ENCODE data around the gene ADGRV1. TPM values are rescaled to one million over a fixed set of nuclear protein-coding genes. Genes with fewer than 3 reads are reported as not detected.

The ADGRV1 gene
- polyA plus RNA-seq, 1 of the 3 experiments (the other 2 are of a cell fraction): 0.23 TPM

DNA sequence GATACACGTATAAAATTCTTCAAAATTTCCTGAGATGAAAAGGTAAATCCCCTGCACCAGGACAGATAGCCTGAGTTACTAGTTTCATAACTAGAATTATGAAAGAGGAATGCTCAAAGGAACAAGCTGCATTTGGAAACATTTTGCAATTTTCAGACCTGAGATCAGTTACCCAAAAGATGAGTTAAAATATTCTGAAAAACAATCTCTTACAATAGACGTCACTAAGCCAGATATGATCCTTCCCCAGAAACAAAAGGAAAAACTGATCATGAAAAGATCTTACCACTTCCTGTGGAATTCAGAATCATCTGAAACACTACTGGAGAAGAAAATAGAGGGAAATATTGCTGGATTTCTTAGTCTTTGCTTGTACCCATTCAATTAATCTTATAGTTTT, 619.9 kb downstream of the ADGRV1 start:
- H2AFZ ChIP-seq (ENCODE audit: low read depth): peak overlapping the region; percentile 69; the same call in 1 of the 2 replicates
- H3K9me3 ChIP-seq: no peaks in the 10 kb centered on the region
- H3K4me2 ChIP-seq: no peak overlapping the region
- H3K9me2 ChIP-seq: no peaks in the 10 kb centered on the region
- no peaks in the 10 kb centered on the region for H3K27me3 ChIP-seq (ENCODE audit: insufficient read depth)
- H3K27ac ChIP-seq (ENCODE audit: low read depth in 2 of 2, low read length in 1 of 2): peak overlapping the region in 1 of 2 experiments; percentile 47; a peak in 2 of 4 replicates
- H3F3A ChIP-seq (replicated peaks; ENCODE audit: insufficient read depth): peaks cover 6% of the 10 kb centered on the region
- DNase-seq: no peak
- no peaks in the 10 kb centered on the region for H3K79me2 ChIP-seq (ENCODE audit: insufficient read depth)
- no peak overlapping the region for H3K4me3 ChIP-seq (ENCODE audit: low read depth in 2 of 2, low read length in 1 of 2)
- no peak overlapping the region for H3K9ac ChIP-seq
- TF ChIP-seq, protein P1, sequence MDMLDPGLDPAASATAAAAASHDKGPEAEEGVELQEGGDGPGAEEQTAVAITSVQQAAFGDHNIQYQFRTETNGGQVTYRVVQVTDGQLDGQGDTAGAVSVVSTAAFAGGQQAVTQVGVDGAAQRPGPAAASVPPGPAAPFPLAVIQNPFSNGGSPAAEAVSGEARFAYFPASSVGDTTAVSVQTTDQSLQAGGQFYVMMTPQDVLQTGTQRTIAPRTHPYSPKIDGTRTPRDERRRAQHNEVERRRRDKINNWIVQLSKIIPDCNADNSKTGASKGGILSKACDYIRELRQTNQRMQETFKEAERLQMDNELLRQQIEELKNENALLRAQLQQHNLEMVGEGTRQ (IDR thresholded peaks at IDR 0.05; ENCODE audit: borderline replicate concordance, low read depth, low read length): no peak
- no peak for TF ChIP-seq GATA2 (CRISPR knock-in tag; IDR thresholded peaks at IDR 0.05)
- no peak for TF ChIP-seq SIN3A (IDR thresholded peaks at IDR 0.05; ENCODE audit: borderline replicate concordance, low read depth, low read length)
- TF ChIP-seq FOSL2 (IDR thresholded peaks at IDR 0.05; ENCODE audit: borderline replicate concordance, low read depth): no peak
- CTCF ChIA-PET: no interaction called here
- POLR2A ChIA-PET: no interaction called here
- no peaks in the 10 kb centered on the region for H3K36me3 ChIP-seq (replicated peaks in 1 of 2; ENCODE audit: control insufficient read depth in 1 of 2, insufficient read depth in 2 of 2, low read length in 1 of 2)
- H4K20me1 ChIP-seq (ENCODE audit: insufficient read depth): no peaks in the 10 kb centered on the region
- H3K4me1 ChIP-seq (ENCODE audit: control insufficient read depth in 1 of 2, insufficient read depth in 2 of 2, low read depth in 1 of 2, low read length in 1 of 2): peaks cover 0 to 14% of the 10 kb centered on the region in 2 experiments; a peak in 3 of 4 replicates
- 74% methylated on average over 2 of the region's 2 CpGs for WGBS (ENCODE audit: low lambda C conversion rate)

DNA sequence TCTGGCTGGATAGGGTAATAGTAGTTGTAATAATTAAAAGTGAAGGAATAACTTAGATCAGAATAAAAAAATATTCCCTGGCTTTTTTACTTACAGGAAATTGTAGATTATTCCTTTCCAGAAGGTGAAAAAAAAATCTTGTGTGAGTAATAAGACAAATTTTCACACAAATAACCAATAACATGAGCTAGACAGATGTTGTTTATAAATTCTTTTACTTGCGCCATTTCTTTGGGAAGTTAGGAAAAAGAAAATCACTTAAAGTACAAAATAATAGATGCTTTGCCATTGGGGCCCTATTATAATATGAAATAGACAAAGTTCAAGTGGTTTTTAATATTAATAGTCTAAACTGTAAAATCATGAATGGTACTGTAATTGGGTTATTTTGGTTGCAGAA, 620.4 kb downstream of the ADGRV1 start:
- Histone ChIP-seq H3K4me3 (ENCODE audit: low read depth in 2 of 2, low read length in 1 of 2) (no peak overlapping the region), H3K4me1 (ENCODE audit: control insufficient read depth in 1 of 2, insufficient read depth in 2 of 2, low read depth in 1 of 2, low read length in 1 of 2) (peaks cover 0 to 14% of the 10 kb centered on the region in 2 experiments; a peak in 3 of 4 replicates), H3K4me2 (no peak overlapping the region), H3K27me3 (ENCODE audit: insufficient read depth) (no peaks in the 10 kb centered on the region), H3K36me3 (replicated peaks in 1 of 2; ENCODE audit: control insufficient read depth in 1 of 2, insufficient read depth in 2 of 2, low read length in 1 of 2) (no peaks in the 10 kb centered on the region), H3K9me3 (no peaks in the 10 kb centered on the region), H3F3A (replicated peaks; ENCODE audit: insufficient read depth) (peaks cover 6% of the 10 kb centered on the region), H4K20me1 (ENCODE audit: insufficient read depth) (no peaks in the 10 kb centered on the region), H3K9ac (no peak overlapping the region), H3K79me2 (ENCODE audit: insufficient read depth) (no peaks in the 10 kb centered on the region), H2AFZ (ENCODE audit: low read depth) (no peak overlapping the region), H3K9me2 (no peaks in the 10 kb centered on the region), H3K27ac (ENCODE audit: low read depth in 2 of 2, low read length in 1 of 2) (peak overlapping the region in 1 of 2 experiments; percentile 47; a peak in 2 of 4 replicates)
- ChIA-PET CTCF (no interaction called here), POLR2A (no interaction called here)
- 97% methylated on average over 1 of the region's 1 CpG for WGBS (ENCODE audit: low lambda C conversion rate)
- TF ChIP-seq NRF1 (IDR thresholded peaks at IDR 0.05; ENCODE audit: low read depth, low read length) (no peak), FOSL2 (IDR thresholded peaks at IDR 0.05; ENCODE audit: borderline replicate concordance, low read depth) (no peak), POLR2AphosphoS5 (IDR thresholded peaks at IDR 0.05; ENCODE audit: low read depth, low read length) (no peak), RFX5 (IDR thresholded peaks at IDR 0.05; ENCODE audit: low read length) (no peak), MXI1 (IDR thresholded peaks at IDR 0.05; ENCODE audit: low read depth, low read length) (no peak), MEF2A (IDR thresholded peaks at IDR 0.05; ENCODE audit: borderline replicate concordance, low read depth) (no peak), TEAD4 (IDR thresholded peaks at IDR 0.05; ENCODE audit: borderline replicate concordance, insufficient read depth) (no peak), ELF1 (IDR thresholded peaks at IDR 0.05) (no peak), GATA2 (CRISPR knock-in tag; IDR thresholded peaks at IDR 0.05) (no peak), TCF12 (IDR thresholded peaks at IDR 0.05) (no peak), RXRA (IDR thresholded peaks at IDR 0.05; ENCODE audit: borderline replicate concordance, low read depth) (no peak), CHD2 (IDR thresholded peaks at IDR 0.05; ENCODE audit: low read length, partially characterized antibody) (no peak), JUND (IDR thresholded peaks at IDR 0.05) (no peak)
- TF ChIP-seq, protein P2, sequence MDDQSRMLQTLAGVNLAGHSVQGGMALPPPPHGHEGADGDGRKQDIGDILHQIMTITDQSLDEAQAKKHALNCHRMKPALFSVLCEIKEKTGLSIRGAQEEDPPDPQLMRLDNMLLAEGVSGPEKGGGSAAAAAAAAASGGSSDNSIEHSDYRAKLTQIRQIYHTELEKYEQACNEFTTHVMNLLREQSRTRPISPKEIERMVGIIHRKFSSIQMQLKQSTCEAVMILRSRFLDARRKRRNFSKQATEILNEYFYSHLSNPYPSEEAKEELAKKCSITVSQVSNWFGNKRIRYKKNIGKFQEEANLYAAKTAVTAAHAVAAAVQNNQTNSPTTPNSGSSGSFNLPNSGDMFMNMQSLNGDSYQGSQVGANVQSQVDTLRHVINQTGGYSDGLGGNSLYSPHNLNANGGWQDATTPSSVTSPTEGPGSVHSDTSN (IDR thresholded peaks at IDR 0.05): no peak
- TF ChIP-seq, protein P3, sequence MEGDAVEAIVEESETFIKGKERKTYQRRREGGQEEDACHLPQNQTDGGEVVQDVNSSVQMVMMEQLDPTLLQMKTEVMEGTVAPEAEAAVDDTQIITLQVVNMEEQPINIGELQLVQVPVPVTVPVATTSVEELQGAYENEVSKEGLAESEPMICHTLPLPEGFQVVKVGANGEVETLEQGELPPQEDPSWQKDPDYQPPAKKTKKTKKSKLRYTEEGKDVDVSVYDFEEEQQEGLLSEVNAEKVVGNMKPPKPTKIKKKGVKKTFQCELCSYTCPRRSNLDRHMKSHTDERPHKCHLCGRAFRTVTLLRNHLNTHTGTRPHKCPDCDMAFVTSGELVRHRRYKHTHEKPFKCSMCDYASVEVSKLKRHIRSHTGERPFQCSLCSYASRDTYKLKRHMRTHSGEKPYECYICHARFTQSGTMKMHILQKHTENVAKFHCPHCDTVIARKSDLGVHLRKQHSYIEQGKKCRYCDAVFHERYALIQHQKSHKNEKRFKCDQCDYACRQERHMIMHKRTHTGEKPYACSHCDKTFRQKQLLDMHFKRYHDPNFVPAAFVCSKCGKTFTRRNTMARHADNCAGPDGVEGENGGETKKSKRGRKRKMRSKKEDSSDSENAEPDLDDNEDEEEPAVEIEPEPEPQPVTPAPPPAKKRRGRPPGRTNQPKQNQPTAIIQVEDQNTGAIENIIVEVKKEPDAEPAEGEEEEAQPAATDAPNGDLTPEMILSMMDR (IDR thresholded peaks at IDR 0.05): no peak
- TF ChIP-seq, protein P1 (IDR thresholded peaks at IDR 0.05; ENCODE audit: borderline replicate concordance, low read depth, low read length): no peak
- TF ChIP-seq, protein P4, sequence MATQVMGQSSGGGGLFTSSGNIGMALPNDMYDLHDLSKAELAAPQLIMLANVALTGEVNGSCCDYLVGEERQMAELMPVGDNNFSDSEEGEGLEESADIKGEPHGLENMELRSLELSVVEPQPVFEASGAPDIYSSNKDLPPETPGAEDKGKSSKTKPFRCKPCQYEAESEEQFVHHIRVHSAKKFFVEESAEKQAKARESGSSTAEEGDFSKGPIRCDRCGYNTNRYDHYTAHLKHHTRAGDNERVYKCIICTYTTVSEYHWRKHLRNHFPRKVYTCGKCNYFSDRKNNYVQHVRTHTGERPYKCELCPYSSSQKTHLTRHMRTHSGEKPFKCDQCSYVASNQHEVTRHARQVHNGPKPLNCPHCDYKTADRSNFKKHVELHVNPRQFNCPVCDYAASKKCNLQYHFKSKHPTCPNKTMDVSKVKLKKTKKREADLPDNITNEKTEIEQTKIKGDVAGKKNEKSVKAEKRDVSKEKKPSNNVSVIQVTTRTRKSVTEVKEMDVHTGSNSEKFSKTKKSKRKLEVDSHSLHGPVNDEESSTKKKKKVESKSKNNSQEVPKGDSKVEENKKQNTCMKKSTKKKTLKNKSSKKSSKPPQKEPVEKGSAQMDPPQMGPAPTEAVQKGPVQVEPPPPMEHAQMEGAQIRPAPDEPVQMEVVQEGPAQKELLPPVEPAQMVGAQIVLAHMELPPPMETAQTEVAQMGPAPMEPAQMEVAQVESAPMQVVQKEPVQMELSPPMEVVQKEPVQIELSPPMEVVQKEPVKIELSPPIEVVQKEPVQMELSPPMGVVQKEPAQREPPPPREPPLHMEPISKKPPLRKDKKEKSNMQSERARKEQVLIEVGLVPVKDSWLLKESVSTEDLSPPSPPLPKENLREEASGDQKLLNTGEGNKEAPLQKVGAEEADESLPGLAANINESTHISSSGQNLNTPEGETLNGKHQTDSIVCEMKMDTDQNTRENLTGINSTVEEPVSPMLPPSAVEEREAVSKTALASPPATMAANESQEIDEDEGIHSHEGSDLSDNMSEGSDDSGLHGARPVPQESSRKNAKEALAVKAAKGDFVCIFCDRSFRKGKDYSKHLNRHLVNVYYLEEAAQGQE (IDR thresholded peaks at IDR 0.05; ENCODE audit: low read depth, low read length): no peak
- no peak for DNase-seq

All from SK-N-SH (cell line).